Inferior parietal cortex (tissue), 1 donor: ENCODE measurements around the gene HMGB3.
"Not testable (repeated sequence)": the region's sequence is repeated elsewhere in the genome, so short reads cannot be mapped to it uniquely, and the experiment has no call there.

Experiments used
- DNase-seq: peaks from one replicate; pipeline ENCODE4 v3.0.0-alpha.2; 2016; ENCODE audit errors: extremely low spot score

The HMGB3 gene

GRCh38 chrX:150977411-150978162 is 5.5 kb upstream of the HMGB3 start:
- DNase-seq: no peak

GRCh38 chrX:150980186-150980585 is 2.9 kb upstream of the HMGB3 start:
- no peak for DNase-seq

- DNase-seq: no peak
These were observed 2.4 kb upstream of the HMGB3 start for GRCh38 chrX:150980711-150981110.

GRCh38 chrX:150982235-150982787 is 824 bp upstream of the HMGB3 start:
- no peak for DNase-seq

GRCh38 chrX:150983521-150984168 is 510 bp downstream of the HMGB3 start:
- DNase-seq: no peak

- no peak for DNase-seq
These were observed 1.2 kb downstream of the HMGB3 start for GRCh38 chrX:150984169-150984824.

GRCh38 chrX:150987687-150988086 is 4.6 kb downstream of the HMGB3 start:
- DNase-seq: not testable (repeated sequence)

- no peak for DNase-seq
These were observed 6.3 kb downstream of the HMGB3 start for GRCh38 chrX:150989420-150989819.

- DNase-seq: no peak
These were observed 7.8 kb downstream of the HMGB3 start for GRCh38 chrX:150990910-150991309.

- DNase-seq: no peak
These were observed 17.8 kb downstream of the HMGB3 start for GRCh38 chrX:151000861-151001331.

GRCh38 chrX:151004085-151004484 is 20.9 kb downstream of the HMGB3 start:
- DNase-seq: no peak

GRCh38 chrX:151006410-151007109 is 23.4 kb downstream of the HMGB3 start:
- no peak for DNase-seq

- DNase-seq: no peak
These were observed 26.4 kb downstream of the HMGB3 start for GRCh38 chrX:151009582-151009981.

- no peak for DNase-seq
These were observed 30.1 kb downstream of the HMGB3 start for GRCh38 chrX:151013164-151013743.

GRCh38 chrX:151015684-151016083 is 32.5 kb downstream of the HMGB3 start:
- no peak for DNase-seq

- DNase-seq: no peak
These were observed 36.7 kb downstream of the HMGB3 start for GRCh38 chrX:151019856-151020255.

- DNase-seq: no peak
These were observed 47.7 kb downstream of the HMGB3 start for GRCh38 chrX:151030845-151031244.

GRCh38 chrX:151031391-151031975 is 48.3 kb downstream of the HMGB3 start:
- DNase-seq: no peak

GRCh38 chrX:151039351-151039750 is 56.2 kb downstream of the HMGB3 start:
- DNase-seq: no peak
